Right cardiac atrium (tissue), 5 donors: ENCODE measurements around the gene EFNA3. TPM values are rescaled to one million over a fixed set of nuclear protein-coding genes. Genes with fewer than 3 reads are reported as not detected.

Experiments
- ATAC-seq, 2 donors: fragments of 200-7000 bp; cut with Tn5 transposase; one replicate each; pipeline versions ENCODE4 v1.8.0 to v1.9.1; 2020; ENCODE audit warnings: moderate library complexity in 2 of 2, mild to moderate bottlenecking in 1 of 2
- DNase-seq, 3 donors: peaks; one replicate each; pipeline ENCODE4 v3.0.0-alpha.2; 2020
- H3K27ac ChIP-seq: one replicate; pipeline ENCODE4 v1.5.1; 2013; ENCODE audit warnings: mild to moderate bottlenecking, low read length, control low read depth, moderate library complexity
- H3K27me3 ChIP-seq: one replicate; pipeline ENCODE4 v1.6.1; 2013; ENCODE audit not compliant: control insufficient read depth, insufficient read depth
- H3K4me1 ChIP-seq: one replicate; pipeline ENCODE4 v1.6.1; 2013; ENCODE audit warnings: low read length; ENCODE audit not compliant: control insufficient read depth, insufficient read depth
- H3K4me3 ChIP-seq: one replicate; pipeline ENCODE4 v1.5.1; 2013; ENCODE audit warnings: low read length, control low read depth
- H3K9me3 ChIP-seq: one replicate; pipeline ENCODE4 v1.6.1; 2013; ENCODE audit warnings: low read length; ENCODE audit not compliant: control insufficient read depth
- WGBS: extraction: QIAGEN DNeasy Blood & Tissue Kit; methylation state at CpG from one replicate; pipeline ENCODE4 v1.1.7; 2013; 5-methylcytosine and 5-hydroxymethylcytosine counted together
- intact Hi-C, 4 donors: fragments of 100-400 bp; cut with DNase I; formaldehyde crosslinking; loops; one replicate each; pipeline versions ENCODE4 v1.11.0 to v1.14.0; 2022 to 2023
- polyA plus RNA-seq: library from polyadenylated mRNA; stranded (reverse); fragments of 200-250 nt; gene quantifications from one replicate; pipeline ENCODE4 v1.2.3, GENCODE V29; 2013
- total RNA-seq, 4 donors: library from RNA; stranded (reverse); fragmentation: NEBNext Ultra II Directional; extraction: Animal tissue kit (Norgen Biotek cat#: 25700); gene quantifications; one replicate each; pipeline ENCODE4 v1.2.1, GENCODE V29; 2021
- donor health status: healthy with polysubstance abuse.
- donor health status: DM: no; HTN: yes; CAD: no.
- donor health status: DM: no; HTN: no; CAD: no.
- donor health status: DM: no; HTN: yes; CAD: no; lungs with severe emphysema.
- donor health status: DM: yes; HTN: yes; CAD: no.

The EFNA3 gene
- total and polyA plus RNA-seq, 5 donors: 0.78 to 1.9 (median 1.2) TPM

DNA sequence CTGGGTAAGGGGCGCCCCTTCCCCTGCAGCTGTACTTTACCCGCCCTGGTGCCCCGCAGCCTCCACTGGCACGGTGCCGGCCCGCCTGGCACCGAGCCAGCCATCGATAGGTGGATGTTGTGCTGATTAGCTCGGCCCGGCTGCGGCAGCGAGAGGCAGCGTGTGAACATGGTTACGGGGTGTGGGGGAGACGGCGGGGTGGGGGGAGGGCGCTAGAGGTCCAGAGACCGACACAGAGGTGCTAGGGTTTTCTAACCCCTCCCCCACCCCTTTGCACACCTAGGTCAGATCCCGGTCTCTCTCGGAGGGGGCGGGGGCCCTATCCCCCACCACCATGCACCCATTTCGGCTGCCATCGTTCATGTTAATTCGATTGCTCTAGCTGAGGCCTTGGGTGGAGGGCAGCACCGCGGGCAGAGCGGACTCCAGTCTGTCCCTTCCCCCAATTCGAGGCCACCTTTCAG lies 8.4 kb upstream of the EFNA3 start:
- 39% methylated on average over 28 of the region's 28 CpGs for WGBS

DNA sequence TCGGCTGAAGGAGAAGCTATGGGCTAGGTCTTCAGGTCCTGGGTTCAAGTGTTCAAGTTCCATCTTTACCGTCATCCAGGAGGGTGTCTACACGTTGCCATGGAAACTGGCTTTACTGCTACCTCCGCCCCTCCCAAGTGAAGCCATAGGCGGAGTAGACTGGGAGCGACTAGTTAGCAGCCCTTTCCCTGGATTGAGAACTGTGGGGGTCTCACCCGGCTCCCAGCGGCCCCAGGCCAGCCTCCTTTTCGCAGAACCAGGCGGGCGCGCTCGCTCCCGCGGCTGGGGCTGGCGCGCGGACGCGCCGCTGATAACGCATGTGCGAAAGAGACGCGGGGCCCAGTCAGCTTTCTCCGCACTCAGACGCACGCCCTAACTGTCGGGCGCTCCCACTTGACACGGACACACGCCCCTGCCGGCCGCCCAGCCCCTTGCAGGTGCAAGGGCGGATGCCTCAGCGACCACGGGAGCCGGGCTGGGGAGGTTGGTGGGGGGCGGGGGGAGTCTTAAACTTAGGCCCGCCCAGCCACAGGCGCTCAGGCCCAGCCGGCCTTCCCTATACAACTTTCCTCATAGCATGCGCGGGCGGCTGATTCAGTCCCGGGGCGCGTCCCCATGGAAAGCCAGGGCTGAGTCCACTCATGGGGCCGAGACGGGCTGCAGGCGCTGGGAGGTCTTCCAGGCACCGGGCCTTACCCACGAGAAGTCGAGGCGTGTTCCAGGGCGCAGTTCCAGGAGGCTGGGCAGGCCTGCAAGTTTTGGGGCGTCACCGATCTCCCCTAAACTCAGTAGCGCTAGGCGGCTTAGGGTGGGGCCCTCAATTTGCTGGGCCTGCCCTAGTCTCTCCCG lies 7.7 kb upstream of the EFNA3 start:
- DNase-seq (peak; percentile 83 to 94 (median 90)), ATAC-seq (peak; percentile 79 to 87)
- Histone ChIP-seq H3K27me3 (no peaks in the 10 kb centered on the region), H3K4me1 (peaks cover 4% of the 10 kb centered on the region), H3K9me3 (no peaks in the 10 kb centered on the region), H3K27ac (no peak overlapping the region), H3K4me3 (peak overlapping the region; percentile 41)
- 5% methylated on average over 61 of the region's 61 CpGs for WGBS
- intact Hi-C loops: loop anchor here in 1 of 4 donors (10.0 kb wide), 1 partner anchor 516 kb away; the partner anchor contains the start of gene UBE2Q1

More for the DNA sequence above, 8.4 kb upstream of the EFNA3 start:
- peaks cover 4% of the 10 kb centered on the region for H3K4me1 ChIP-seq
- no peaks in the 10 kb centered on the region for H3K9me3 ChIP-seq
- H3K27me3 ChIP-seq: no peaks in the 10 kb centered on the region
- DNase-seq (peak in 2 of 3 donors; percentile 50 to 58), ATAC-seq (no peak)
- no peak overlapping the region for H3K27ac ChIP-seq
- peak overlapping the region; percentile 41 for H3K4me3 ChIP-seq
- intact Hi-C loops: loop anchor here in 1 of 4 donors (10.0 kb wide), 1 partner anchor 515 kb away; the partner anchor contains the start of gene UBE2Q1

DNA sequence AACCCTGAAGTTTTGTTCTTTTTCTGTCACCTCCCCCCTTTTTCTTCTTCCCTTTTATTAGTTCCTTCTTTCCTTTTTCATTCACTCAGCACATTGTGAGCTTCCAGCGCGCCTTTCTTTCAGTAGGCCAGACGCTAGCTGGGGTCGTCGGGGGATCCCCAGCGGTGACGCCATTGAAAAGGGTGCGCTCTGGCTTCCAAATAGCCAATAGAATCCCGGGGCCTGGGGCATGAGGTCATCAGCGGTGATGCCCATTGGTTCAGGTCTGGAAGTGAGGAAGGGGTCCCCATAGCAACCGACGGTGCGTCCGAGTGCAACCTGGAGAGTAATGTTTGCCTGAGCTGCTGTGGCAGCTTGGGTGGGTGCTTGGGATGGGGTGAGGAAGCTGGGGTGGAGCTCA lies 6.9 kb upstream of the EFNA3 start:
- Histone ChIP-seq H3K4me3 (no peak overlapping the region), H3K27me3 (no peaks in the 10 kb centered on the region), H3K4me1 (peaks cover 4% of the 10 kb centered on the region), H3K9me3 (no peaks in the 10 kb centered on the region), H3K27ac (no peak overlapping the region)
- ATAC-seq (no peak), DNase-seq (peak in 2 of 3 donors; percentile 58 to 59)
- WGBS: 60% methylated on average over 14 of the region's 14 CpGs
- intact Hi-C loops: loop anchor here in 1 of 4 donors (10.0 kb wide), 1 partner anchor 517 kb away; the partner anchor contains the start of gene UBE2Q1

DNA sequence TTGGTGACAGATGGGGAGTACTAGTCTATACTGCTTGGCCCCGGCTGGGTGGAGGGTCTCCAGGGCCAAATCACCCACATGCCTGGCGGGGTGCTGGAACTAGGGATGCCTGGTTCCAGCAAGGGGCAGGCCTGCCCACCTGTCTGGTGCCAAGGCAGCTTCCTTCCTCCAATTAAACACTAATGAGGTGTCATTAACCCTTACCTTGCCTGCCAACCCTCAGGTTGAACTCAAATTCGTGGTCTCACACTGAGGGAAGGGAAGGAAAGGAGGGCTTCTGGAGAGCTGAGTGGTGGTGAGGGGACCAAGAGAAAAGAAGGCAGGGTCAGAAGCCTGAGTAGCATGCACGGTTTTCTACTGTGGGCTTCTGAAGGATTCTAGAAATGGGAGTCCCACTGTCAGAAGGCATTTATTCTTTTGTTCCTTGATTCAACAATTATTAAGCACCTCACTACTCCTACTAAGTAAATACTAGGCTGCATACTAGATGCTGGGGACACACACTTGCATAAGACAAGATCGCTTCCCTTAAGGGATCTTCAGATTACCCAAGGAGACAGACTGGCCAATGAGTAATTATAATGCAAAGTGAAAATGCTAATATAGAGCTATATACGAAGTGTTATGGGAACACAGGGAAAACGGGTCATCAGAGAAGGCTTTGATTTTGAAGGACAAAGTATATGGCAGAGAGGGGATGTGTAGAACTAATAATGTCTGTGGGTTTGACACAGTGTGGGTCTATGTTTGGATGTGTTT lies 5.9 kb upstream of the EFNA3 start:
- DNase-seq (peak in 1 of 3 donors; percentile 36), ATAC-seq (no peak)
- H3K4me3 ChIP-seq: no peak overlapping the region
- no peak overlapping the region for H3K27ac ChIP-seq
- no peaks in the 10 kb centered on the region for H3K27me3 ChIP-seq
- intact Hi-C loops: loop anchor here in 1 of 4 donors (10.0 kb wide), 1 partner anchor 518 kb away; the partner anchor contains the start of gene UBE2Q1
- H3K9me3 ChIP-seq: no peaks in the 10 kb centered on the region
- peaks cover 4% of the 10 kb centered on the region for H3K4me1 ChIP-seq
- WGBS: 55% methylated on average over 7 of the region's 7 CpGs

DNA sequence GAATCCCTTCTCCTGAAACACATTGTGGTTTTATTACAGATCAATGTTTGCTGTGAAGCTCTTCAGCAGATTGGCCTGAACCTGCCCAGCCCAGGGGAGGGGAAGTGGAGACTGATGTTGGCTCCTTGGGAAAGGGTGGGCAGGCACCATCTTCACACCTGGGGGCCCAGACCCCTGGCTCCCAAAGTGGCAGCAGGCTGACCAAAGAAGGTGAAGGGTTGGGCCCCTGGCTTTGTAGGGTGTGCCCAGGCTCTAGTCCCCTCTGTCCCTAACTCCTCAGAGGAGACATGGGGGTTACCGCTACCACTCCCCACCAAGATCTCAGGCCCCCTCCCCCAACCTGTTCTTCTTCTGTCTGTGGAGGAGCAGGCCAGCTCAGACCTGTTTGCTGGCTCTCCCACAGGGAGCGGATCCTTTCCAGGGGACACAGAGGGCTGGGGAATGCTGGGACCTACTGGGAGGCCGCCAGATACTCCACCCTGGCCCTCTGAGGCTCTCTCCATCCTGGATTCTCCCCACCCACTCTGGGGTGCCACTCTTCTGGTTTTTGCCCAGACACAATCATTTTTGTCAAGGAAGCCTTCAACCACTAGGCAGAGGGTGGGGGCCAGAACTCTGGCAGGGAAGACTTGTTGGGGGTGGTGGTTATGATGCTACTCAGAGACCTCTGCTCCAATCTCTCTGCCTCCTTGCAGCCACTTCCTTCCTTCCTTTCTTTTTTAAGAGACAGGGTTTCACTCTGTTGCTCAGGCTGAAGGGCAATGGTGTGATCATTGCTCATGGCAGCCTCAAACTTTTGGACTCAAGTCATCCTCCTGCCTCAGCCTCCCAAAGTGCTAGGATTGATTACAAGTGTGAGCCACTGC lies 5.0 kb upstream of the EFNA3 start:
- intact Hi-C loops: loop anchor here in 1 of 4 donors (10.0 kb wide), 1 partner anchor 519 kb away; the partner anchor contains the start of gene UBE2Q1
- H3K4me1 ChIP-seq: peaks cover 4% of the 10 kb centered on the region
- 98% methylated on average over 3 of the region's 3 CpGs for WGBS
- H3K27ac ChIP-seq: no peak overlapping the region
- no peaks in the 10 kb centered on the region for H3K9me3 ChIP-seq
- ATAC-seq (no peak), DNase-seq (peak in 2 of 3 donors; percentile 21 to 29)
- no peaks in the 10 kb centered on the region for H3K27me3 ChIP-seq
- H3K4me3 ChIP-seq: no peak overlapping the region

DNA sequence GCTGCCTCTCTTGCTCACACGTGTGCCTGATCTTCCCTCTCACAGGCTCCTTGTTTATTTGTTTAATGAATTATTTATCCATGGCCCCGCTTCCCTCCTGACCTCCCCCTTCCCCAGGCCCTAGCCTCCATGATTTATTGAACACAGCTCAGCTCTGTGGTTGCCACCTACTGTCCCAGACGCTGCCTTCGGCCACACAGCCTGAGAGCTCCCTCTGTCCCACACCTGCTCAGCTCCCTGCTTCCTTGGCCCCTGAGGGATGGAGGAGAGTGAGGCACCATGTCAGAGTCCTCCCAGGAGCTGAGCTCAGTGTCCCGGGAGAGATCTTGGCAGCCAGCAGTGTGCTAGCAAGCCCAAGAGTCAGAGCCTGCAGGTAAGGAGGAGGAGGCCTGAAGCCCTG lies 3.1 kb upstream of the EFNA3 start:
- no peaks in the 10 kb centered on the region for H3K27me3 ChIP-seq
- DNase-seq (peak in 1 of 3 donors; percentile 20), ATAC-seq (no peak)
- 75% methylated on average over 5 of the region's 5 CpGs for WGBS
- peaks cover under 1% of the 10 kb centered on the region for H3K4me1 ChIP-seq
- intact Hi-C loops: loop anchor here in 1 of 4 donors (10.0 kb wide), 1 partner anchor 521 kb away; the partner anchor contains the start of gene UBE2Q1
- H3K4me3 ChIP-seq: no peak overlapping the region
- H3K27ac ChIP-seq: no peak overlapping the region
- H3K9me3 ChIP-seq: no peaks in the 10 kb centered on the region

DNA sequence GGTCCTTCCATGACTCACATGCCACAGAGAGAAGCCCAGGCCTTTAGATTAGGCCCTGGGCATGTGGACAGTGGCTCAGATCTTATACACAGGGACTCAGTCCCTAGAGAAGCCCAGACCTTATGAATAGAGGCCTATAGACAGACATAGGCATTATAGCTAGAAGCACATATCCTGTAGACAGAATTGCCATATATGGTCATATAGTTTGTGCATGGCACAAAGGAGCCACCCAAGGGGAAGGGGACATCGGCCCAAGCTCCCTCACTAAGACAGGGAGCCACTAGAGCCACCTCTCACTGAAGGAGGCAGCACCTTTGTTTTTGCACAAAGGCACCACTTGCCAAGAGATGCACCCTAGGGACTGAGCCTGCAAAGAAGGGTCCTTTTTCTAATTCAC lies 2.3 kb upstream of the EFNA3 start:
- no peak for DNase-seq
- Histone ChIP-seq H3K4me1 (peaks cover 3% of the 10 kb centered on the region), H3K27ac (no peak overlapping the region), H3K9me3 (no peaks in the 10 kb centered on the region), H3K27me3 (no peaks in the 10 kb centered on the region), H3K4me3 (no peak overlapping the region)
- ATAC-seq: no peak
- intact Hi-C loops: loop anchor here in 1 of 4 donors (10.0 kb wide), 1 partner anchor 522 kb away; the partner anchor contains the start of gene UBE2Q1
- WGBS: 60% methylated on average over 1 of the region's 1 CpG

DNA sequence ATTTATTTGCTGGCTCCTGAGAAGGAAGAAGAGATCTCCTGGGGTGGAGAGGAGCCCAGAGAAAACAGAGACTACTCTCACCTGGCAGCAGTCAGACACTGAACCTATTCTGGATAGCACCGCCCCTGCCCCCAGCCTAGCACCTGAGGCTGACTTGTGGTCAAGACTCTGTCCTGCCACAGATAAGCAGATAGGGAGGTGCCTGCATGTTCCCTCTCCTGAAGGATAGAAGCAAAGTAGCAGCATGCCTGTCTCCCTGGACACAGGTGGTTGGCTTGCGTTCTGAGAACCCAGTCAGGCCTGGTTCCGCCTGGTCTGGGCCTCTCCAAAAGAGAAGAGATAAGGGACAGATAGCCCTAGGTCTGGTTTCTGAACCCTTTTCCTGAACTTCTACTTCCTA lies 1.3 kb upstream of the EFNA3 start:
- Histone ChIP-seq H3K27me3 (no peaks in the 10 kb centered on the region), H3K4me1 (peaks cover 3% of the 10 kb centered on the region), H3K27ac (no peak overlapping the region), H3K4me3 (no peak overlapping the region), H3K9me3 (no peaks in the 10 kb centered on the region)
- 80% methylated on average over 3 of the region's 3 CpGs for WGBS
- intact Hi-C loops: loop anchor here in 1 of 4 donors (10.0 kb wide), 1 partner anchor 523 kb away; the partner anchor contains the start of gene UBE2Q1
- DNase-seq (peak in 1 of 3 donors; percentile 1), ATAC-seq (no peak)

DNA sequence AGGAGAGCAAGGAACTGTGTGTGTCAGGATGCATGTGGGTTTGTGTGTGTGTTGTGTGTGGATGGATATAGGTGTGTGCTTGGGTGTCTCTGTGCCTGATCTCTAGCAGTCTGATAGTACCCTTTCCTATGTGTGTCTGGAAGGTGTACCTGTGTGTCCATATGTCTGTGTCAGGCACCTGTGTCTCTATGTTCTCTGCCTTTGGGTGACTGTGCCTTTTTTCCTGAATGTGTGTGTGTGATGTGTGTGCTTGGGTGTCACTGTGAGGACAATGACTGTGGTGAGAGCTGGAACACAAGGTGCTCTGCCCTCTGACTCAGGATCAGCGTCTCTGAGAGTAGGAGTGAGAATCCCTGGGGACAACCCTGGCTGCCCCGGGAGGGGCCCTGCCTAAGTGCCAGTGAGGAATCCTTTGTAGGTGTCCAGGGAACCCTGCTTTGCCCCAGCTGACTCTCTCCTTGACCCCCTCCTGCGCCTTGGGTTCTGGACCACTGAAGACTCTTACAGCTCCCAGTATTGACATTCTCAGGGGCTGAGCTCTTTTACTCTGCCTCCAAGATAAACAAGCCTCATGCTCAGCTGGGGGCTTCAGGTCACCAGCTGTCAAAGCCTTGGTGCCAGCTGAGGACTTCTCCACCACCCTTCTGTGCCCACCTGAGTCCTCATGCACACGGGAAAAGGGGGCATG lies 735 bp upstream of the EFNA3 start:
- 64% methylated on average over 4 of the region's 4 CpGs for WGBS
- ATAC-seq (no peak), DNase-seq (peak in 2 of 3 donors; percentile 46 to 50)
- Histone ChIP-seq H3K27me3 (no peaks in the 10 kb centered on the region), H3K9me3 (no peaks in the 10 kb centered on the region), H3K4me3 (no peak overlapping the region), H3K27ac (no peak overlapping the region), H3K4me1 (peaks cover 3% of the 10 kb centered on the region)
- intact Hi-C loops: loop anchor here in 1 of 4 donors (10.0 kb wide), 1 partner anchor 523 kb away; the partner anchor contains the start of gene UBE2Q1
